ENCODE results near the gene EOMES. TPM values are rescaled to one million over a fixed set of nuclear protein-coding genes. Genes with fewer than 3 reads are reported as not detected.

The EOMES gene
- total and polyA plus RNA-seq, 7 experiments from 2014 or later, result 0.67 to 9.5 (median 1.5) TPM

GRCh38 chr3:27673701-27674100 lies 48.4 kb downstream of the EOMES start:
- no peaks in the 10 kb centered on the region for H3K9me3 ChIP-seq (ENCODE audit: control insufficient read depth in 2 of 3, low read length in 3 of 3)
- Mint-ChIP-seq H3K4me1 (peaks cover 0 to 5% (median 0%) of the 10 kb centered on the region in 7 donors), H3K27me3 (peaks cover 0 to 4% (median 0%) of the 10 kb centered on the region in 5 donors), H3K9me3 (no peaks in the 10 kb centered on the region), H3K36me3 (no peaks in the 10 kb centered on the region), H3K27ac (no peak overlapping the region), H3K4me3 (no peak overlapping the region)
- H3K27me3 ChIP-seq (ENCODE audit: control insufficient read depth in 2 of 2, insufficient read depth in 2 of 2, low read length in 2 of 2), result no peaks in the 10 kb centered on the region
- intact Hi-C loops (cut with micrococcal nuclease), result no loop called here
- ChIA-PET CTCF (no interaction called here), POLR2A (no interaction called here)
- no peak overlapping the region for H3K4me3 ChIP-seq (ENCODE audit: low read length)
- H3K27ac ChIP-seq (ENCODE audit: low read depth, low read length), result no peak overlapping the region
- H3K36me3 ChIP-seq (ENCODE audit: control insufficient read depth in 2 of 3, insufficient read depth in 3 of 3, low read length in 3 of 3), result no peaks in the 10 kb centered on the region
- no peaks in the 10 kb centered on the region for H3K4me1 ChIP-seq (ENCODE audit: control insufficient read depth in 2 of 2, insufficient read depth in 2 of 2, low read length in 2 of 2)
- ATAC-seq (no peak), DNase-seq (no peak)

DNA sequence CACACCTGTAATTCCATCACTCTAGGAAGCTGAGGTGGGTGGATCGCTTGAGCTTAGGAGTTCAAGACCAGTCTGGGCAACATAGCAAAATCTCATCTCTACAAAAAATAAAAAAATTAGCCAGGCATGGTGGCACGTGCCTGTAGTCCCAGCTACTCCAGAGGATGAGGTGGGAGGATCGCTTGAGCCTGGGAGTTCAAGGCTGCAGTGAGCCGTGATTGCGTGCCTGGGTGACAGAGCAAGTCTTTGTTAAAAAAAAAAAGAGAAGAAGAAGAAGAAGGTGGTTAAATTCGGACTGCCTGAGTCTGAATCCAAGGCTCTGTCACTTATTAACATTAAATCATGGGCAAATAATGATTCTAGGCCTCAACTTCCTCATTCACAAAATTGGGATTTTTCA lies 51.0 kb downstream of the EOMES start:
- no peak for DNase-seq
- Mint-ChIP-seq H3K27me3 (peaks cover 0 to 4% (median 0%) of the 10 kb centered on the region in 5 donors), H3K36me3 (no peaks in the 10 kb centered on the region), H3K4me3 (no peak overlapping the region), H3K4me1 (peaks cover 4 to 21% (median 9%) of the 10 kb centered on the region in 7 donors), H3K27ac (no peak overlapping the region), H3K9me3 (no peaks in the 10 kb centered on the region)
- Histone ChIP-seq H3K4me3 (ENCODE audit: low read length) (no peak overlapping the region), H3K9me3 (ENCODE audit: control insufficient read depth in 2 of 3, low read length in 3 of 3) (no peaks in the 10 kb centered on the region), H3K27me3 (ENCODE audit: control insufficient read depth in 2 of 2, insufficient read depth in 2 of 2, low read length in 2 of 2) (no peaks in the 10 kb centered on the region), H3K36me3 (ENCODE audit: control insufficient read depth in 2 of 3, insufficient read depth in 3 of 3, low read length in 3 of 3) (no peaks in the 10 kb centered on the region), H3K4me1 (ENCODE audit: control insufficient read depth in 2 of 2, insufficient read depth in 2 of 2, low read length in 2 of 2) (no peaks in the 10 kb centered on the region), H3K27ac (ENCODE audit: low read depth, low read length) (no peak overlapping the region)
- CTCF ChIA-PET, result interaction anchor here (0.6 kb wide), 1 partner anchor 10 kb away, joined by 4 read pairs; no protein-coding TSS in a partner anchor
- ATAC-seq, result no peak
- intact Hi-C loops (cut with micrococcal nuclease), result no loop called here
- POLR2A ChIA-PET, result no interaction called here

DNA sequence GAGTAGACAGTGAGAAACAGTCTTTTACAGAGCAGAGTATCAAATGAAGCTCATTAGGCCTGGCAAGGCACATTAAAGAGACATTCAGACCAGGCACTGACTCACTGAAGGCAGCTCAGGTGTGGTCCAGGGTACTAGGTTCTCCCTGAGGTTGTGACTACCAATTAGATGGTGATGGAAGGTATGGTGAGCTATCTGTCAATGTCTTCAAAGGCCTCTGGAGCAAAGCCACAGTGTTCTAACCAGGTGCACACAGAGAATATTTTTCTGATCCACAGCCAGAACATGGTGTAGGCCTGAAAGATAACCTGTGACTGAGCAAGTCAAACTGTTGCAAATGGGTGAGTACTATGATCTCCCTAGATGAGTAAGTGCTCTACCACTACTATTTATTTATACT lies 51.5 kb downstream of the EOMES start:
- ATAC-seq (no peak), DNase-seq (no peak)
- ChIA-PET POLR2A (no interaction called here), CTCF (interaction anchor here (0.6 kb wide), 1 partner anchor 10 kb away, joined by 4 read pairs; no protein-coding TSS in a partner anchor)
- H3K9me3 ChIP-seq (ENCODE audit: control insufficient read depth in 2 of 3, low read length in 3 of 3), result no peaks in the 10 kb centered on the region
- no peaks in the 10 kb centered on the region for H3K36me3 ChIP-seq (ENCODE audit: control insufficient read depth in 2 of 3, insufficient read depth in 3 of 3, low read length in 3 of 3)
- Mint-ChIP-seq H3K9me3 (no peaks in the 10 kb centered on the region), H3K4me1 (peaks cover 4 to 25% (median 9%) of the 10 kb centered on the region in 7 donors), H3K27me3 (peaks cover 0 to 4% (median 0%) of the 10 kb centered on the region in 5 donors), H3K4me3 (no peak overlapping the region), H3K36me3 (no peaks in the 10 kb centered on the region), H3K27ac (no peak overlapping the region)
- no peak overlapping the region for H3K27ac ChIP-seq (ENCODE audit: low read depth, low read length)
- no peaks in the 10 kb centered on the region for H3K27me3 ChIP-seq (ENCODE audit: control insufficient read depth in 2 of 2, insufficient read depth in 2 of 2, low read length in 2 of 2)
- intact Hi-C loops (cut with micrococcal nuclease), result no loop called here
- H3K4me1 ChIP-seq (ENCODE audit: control insufficient read depth in 2 of 2, insufficient read depth in 2 of 2, low read length in 2 of 2), result no peaks in the 10 kb centered on the region
- no peak overlapping the region for H3K4me3 ChIP-seq (ENCODE audit: low read length)

DNA sequence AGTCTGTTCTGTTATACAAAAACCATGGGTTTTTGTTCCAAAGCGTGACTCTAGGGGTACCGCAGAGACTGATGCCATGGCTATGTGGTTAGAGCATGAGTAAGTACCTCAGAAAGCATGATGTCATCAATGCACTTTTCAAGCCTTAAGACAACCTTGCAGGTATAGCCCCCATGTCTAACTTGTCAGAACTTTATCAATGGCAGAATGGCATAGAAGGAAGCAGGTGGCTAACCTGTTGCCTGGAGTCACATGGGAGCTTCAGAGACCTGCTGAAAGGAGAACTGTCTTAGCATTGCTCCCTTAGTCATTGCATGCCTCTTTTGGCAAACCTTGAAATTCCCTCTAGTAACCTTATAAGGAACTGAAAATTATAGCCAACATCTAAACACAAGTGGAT lies 52.5 kb downstream of the EOMES start:
- Histone ChIP-seq H3K4me3 (ENCODE audit: low read length) (no peak overlapping the region), H3K4me1 (ENCODE audit: control insufficient read depth in 2 of 2, insufficient read depth in 2 of 2, low read length in 2 of 2) (no peaks in the 10 kb centered on the region), H3K27me3 (ENCODE audit: control insufficient read depth in 2 of 2, insufficient read depth in 2 of 2, low read length in 2 of 2) (no peaks in the 10 kb centered on the region), H3K36me3 (ENCODE audit: control insufficient read depth in 2 of 3, insufficient read depth in 3 of 3, low read length in 3 of 3) (no peaks in the 10 kb centered on the region), H3K27ac (ENCODE audit: low read depth, low read length) (no peak overlapping the region), H3K9me3 (ENCODE audit: control insufficient read depth in 2 of 3, low read length in 3 of 3) (no peaks in the 10 kb centered on the region)
- Mint-ChIP-seq H3K4me1 (peaks cover 4 to 31% (median 9%) of the 10 kb centered on the region in 7 donors), H3K27ac (no peak overlapping the region), H3K36me3 (no peaks in the 10 kb centered on the region), H3K27me3 (peaks cover 0 to 4% (median 0%) of the 10 kb centered on the region in 5 donors), H3K9me3 (no peaks in the 10 kb centered on the region), H3K4me3 (no peak overlapping the region)
- no peak for DNase-seq
- intact Hi-C loops (cut with micrococcal nuclease), result loop anchor here in 1 of 2 donors (5.0 kb wide), 1 partner anchor 187 kb away; the partner anchor contains the start of gene SLC4A7
- CTCF ChIA-PET, result no interaction called here
- peak; percentile 27 for ATAC-seq
- POLR2A ChIA-PET, result no interaction called here

DNA sequence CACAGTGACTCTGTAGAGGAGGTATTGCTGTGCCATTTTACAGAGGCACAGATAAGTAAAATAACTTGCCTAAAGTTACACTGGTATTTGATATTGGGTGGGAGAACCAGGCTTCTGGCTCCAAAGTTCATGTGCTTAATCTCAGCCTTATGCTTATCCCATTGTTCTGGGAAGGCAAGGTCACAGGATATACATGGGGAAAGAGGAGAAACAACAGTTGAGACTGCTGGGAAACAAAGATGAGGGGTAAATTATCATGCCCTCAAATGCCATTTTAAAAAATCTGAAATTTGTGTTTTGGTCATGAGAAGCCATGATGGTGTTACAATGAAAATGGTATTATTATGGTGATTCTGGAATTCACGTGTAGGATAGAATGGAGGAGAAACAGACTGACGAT lies 54.4 kb downstream of the EOMES start:
- Histone ChIP-seq H3K36me3 (ENCODE audit: control insufficient read depth in 2 of 3, insufficient read depth in 3 of 3, low read length in 3 of 3) (no peaks in the 10 kb centered on the region), H3K4me3 (ENCODE audit: low read length) (no peak overlapping the region), H3K9me3 (ENCODE audit: control insufficient read depth in 2 of 3, low read length in 3 of 3) (no peaks in the 10 kb centered on the region), H3K27me3 (ENCODE audit: control insufficient read depth in 2 of 2, insufficient read depth in 2 of 2, low read length in 2 of 2) (no peaks in the 10 kb centered on the region), H3K27ac (ENCODE audit: low read depth, low read length) (no peak overlapping the region), H3K4me1 (ENCODE audit: control insufficient read depth in 2 of 2, insufficient read depth in 2 of 2, low read length in 2 of 2) (no peaks in the 10 kb centered on the region)
- no peaks in the 10 kb centered on the region for H3K9me3 Mint-ChIP-seq
- ATAC-seq (no peak), DNase-seq (no peak)
- no peak overlapping the region for H3K27ac Mint-ChIP-seq
- peaks cover 2 to 31% (median 9%) of the 10 kb centered on the region in 7 donors for H3K4me1 Mint-ChIP-seq
- POLR2A ChIA-PET, result no interaction called here
- peaks cover 0 to 2% (median 0%) of the 10 kb centered on the region in 5 donors for H3K36me3 Mint-ChIP-seq
- H3K27me3 Mint-ChIP-seq, result no peaks in the 10 kb centered on the region
- intact Hi-C loops (cut with micrococcal nuclease), result loop anchor here in 1 of 2 donors (5.0 kb wide), 1 partner anchor 185 kb away; the partner anchor contains the start of gene SLC4A7
- no peak overlapping the region for H3K4me3 Mint-ChIP-seq
- CTCF ChIA-PET, result interaction anchor here (0.6 kb wide), 1 partner anchor 611 kb away, joined by 4 read pairs; no protein-coding TSS in a partner anchor

DNA sequence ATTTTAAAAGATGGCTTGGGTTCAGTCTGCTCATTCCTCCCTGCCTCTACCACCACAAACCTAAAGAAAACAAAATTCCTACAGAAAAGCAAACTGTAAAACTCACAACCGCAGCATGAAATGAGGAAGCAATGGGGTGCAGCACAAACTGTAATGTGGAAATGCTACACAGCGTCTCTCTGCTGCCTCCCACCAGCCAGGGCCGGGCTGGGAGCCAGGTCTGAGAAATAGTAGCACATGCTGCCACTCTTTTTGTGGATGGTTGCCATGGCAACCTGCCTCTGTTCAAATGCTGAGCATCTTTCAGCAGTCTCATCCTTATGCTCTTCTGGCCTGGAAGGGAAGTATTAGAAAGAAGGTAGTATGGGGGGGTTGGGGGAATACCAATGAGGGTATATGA lies 55.4 kb downstream of the EOMES start:
- ChIA-PET POLR2A (interaction anchor here (0.6 kb wide), 1 partner anchor 34 kb away, joined by 4 read pairs; no protein-coding TSS in a partner anchor), CTCF (no interaction called here)
- H3K27me3 ChIP-seq (ENCODE audit: control insufficient read depth in 2 of 2, insufficient read depth in 2 of 2, low read length in 2 of 2), result no peaks in the 10 kb centered on the region
- H3K4me1 Mint-ChIP-seq, result peaks cover 2 to 34% (median 9%) of the 10 kb centered on the region in 7 donors
- H3K27ac Mint-ChIP-seq, result peak overlapping the region in 4 of 9 donors; percentile 22 to 85 (median 54)
- H3K36me3 ChIP-seq (ENCODE audit: control insufficient read depth in 2 of 3, insufficient read depth in 3 of 3, low read length in 3 of 3), result no peaks in the 10 kb centered on the region
- H3K27me3 Mint-ChIP-seq, result no peaks in the 10 kb centered on the region
- H3K4me3 Mint-ChIP-seq, result peak overlapping the region in 1 of 10 donors; percentile 56
- H3K9me3 Mint-ChIP-seq, result no peaks in the 10 kb centered on the region
- intact Hi-C loops (cut with micrococcal nuclease), result loop anchor here in 1 of 2 donors (5.0 kb wide), 1 partner anchor 184 kb away; the partner anchor contains the start of gene SLC4A7
- H3K36me3 Mint-ChIP-seq, result peaks cover 0 to 2% (median 0%) of the 10 kb centered on the region in 5 donors
- H3K4me3 ChIP-seq (ENCODE audit: low read length), result no peak overlapping the region
- H3K27ac ChIP-seq (ENCODE audit: low read depth, low read length), result no peak overlapping the region
- no peaks in the 10 kb centered on the region for H3K9me3 ChIP-seq (ENCODE audit: control insufficient read depth in 2 of 3, low read length in 3 of 3)
- DNase-seq (peak in 1 of 9 donors; percentile 12), ATAC-seq (peak; percentile 78)
- H3K4me1 ChIP-seq (ENCODE audit: control insufficient read depth in 2 of 2, insufficient read depth in 2 of 2, low read length in 2 of 2), result no peaks in the 10 kb centered on the region

GRCh38 chr3:27666272-27666671 lies 55.9 kb downstream of the EOMES start:
- intact Hi-C loops (cut with micrococcal nuclease), result loop anchor here in 1 of 2 donors (5.0 kb wide), 1 partner anchor 184 kb away; the partner anchor contains the start of gene SLC4A7
- POLR2A ChIA-PET, result interaction anchor here (0.6 kb wide), 1 partner anchor 34 kb away, joined by 4 read pairs; no protein-coding TSS in a partner anchor
- Histone ChIP-seq H3K27me3 (ENCODE audit: control insufficient read depth in 2 of 2, insufficient read depth in 2 of 2, low read length in 2 of 2) (no peaks in the 10 kb centered on the region), H3K4me3 (ENCODE audit: low read length) (no peak overlapping the region), H3K4me1 (ENCODE audit: control insufficient read depth in 2 of 2, insufficient read depth in 2 of 2, low read length in 2 of 2) (no peaks in the 10 kb centered on the region), H3K27ac (ENCODE audit: low read depth, low read length) (no peak overlapping the region), H3K9me3 (ENCODE audit: control insufficient read depth in 2 of 3, low read length in 3 of 3) (no peaks in the 10 kb centered on the region), H3K36me3 (ENCODE audit: control insufficient read depth in 2 of 3, insufficient read depth in 3 of 3, low read length in 3 of 3) (no peaks in the 10 kb centered on the region)
- H3K4me1 Mint-ChIP-seq, result peaks cover 4 to 37% (median 9%) of the 10 kb centered on the region in 7 donors
- no peak for DNase-seq
- peaks cover 0 to 3% (median 0%) of the 10 kb centered on the region in 5 donors for H3K27me3 Mint-ChIP-seq
- H3K9me3 Mint-ChIP-seq, result peaks cover 0 to 2% (median 0%) of the 10 kb centered on the region in 11 donors
- peak overlapping the region in 4 of 9 donors; percentile 22 to 85 (median 54) for H3K27ac Mint-ChIP-seq
- peak overlapping the region in 1 of 10 donors; percentile 56 for H3K4me3 Mint-ChIP-seq
- CTCF ChIA-PET, result interaction anchor here (0.6 to 0.8 kb wide), 2 partner anchors 10 to 14 kb away, joined by 3 read pairs; no protein-coding TSS in a partner anchor
- ATAC-seq, result peak; percentile 9
- peaks cover 0 to 4% (median 0%) of the 10 kb centered on the region in 5 donors for H3K36me3 Mint-ChIP-seq

Measured in naive thymus-derived CD4-positive, alpha-beta T cell (primary cell).